Right cardiac atrium (tissue), 5 donors: ENCODE data around the gene ASZ1. TPM values are rescaled to one million over a fixed set of nuclear protein-coding genes. Genes with fewer than 3 reads are reported as not detected.
A peak's percentile ranks its signal among the peaks of the same experiment; 100 is the strongest.
"Not testable (repeated sequence)": the region's sequence is repeated elsewhere in the genome, so short reads cannot be mapped to it uniquely, and the experiment has no call there.

Source experiments
- ATAC-seq, 2 donors: fragments of 200-7000 bp; cut with Tn5 transposase; one replicate each; pipeline versions ENCODE4 v1.8.0 to v1.9.1; 2020; ENCODE audit warnings: moderate library complexity in 2 of 2, mild to moderate bottlenecking in 1 of 2
- DNase-seq, 3 donors: peaks; one replicate each; pipeline ENCODE4 v3.0.0-alpha.2; 2020
- H3K27ac ChIP-seq: one replicate; pipeline ENCODE4 v1.5.1; 2013; ENCODE audit warnings: mild to moderate bottlenecking, low read length, control low read depth, moderate library complexity
- H3K27me3 ChIP-seq: one replicate; pipeline ENCODE4 v1.6.1; 2013; ENCODE audit not compliant: control insufficient read depth, insufficient read depth
- H3K4me1 ChIP-seq: one replicate; pipeline ENCODE4 v1.6.1; 2013; ENCODE audit warnings: low read length; ENCODE audit not compliant: control insufficient read depth, insufficient read depth
- H3K4me3 ChIP-seq: one replicate; pipeline ENCODE4 v1.5.1; 2013; ENCODE audit warnings: low read length, control low read depth
- H3K9me3 ChIP-seq: one replicate; pipeline ENCODE4 v1.6.1; 2013; ENCODE audit warnings: low read length; ENCODE audit not compliant: control insufficient read depth
- WGBS: extraction: QIAGEN DNeasy Blood & Tissue Kit; methylation state at CpG from one replicate; pipeline ENCODE4 v1.1.7; 2013; 5-methylcytosine and 5-hydroxymethylcytosine counted together
- intact Hi-C, 4 donors: fragments of 100-400 bp; cut with DNase I; formaldehyde crosslinking; loops; one replicate each; pipeline versions ENCODE4 v1.11.0 to v1.14.0; 2022 to 2023
- long read RNA-seq, 4 donors: library from polyadenylated mRNA; unstranded; transcript quantifications; one replicate each; pipeline ENCODE4 v2.0.0, GENCODE V29; 2020 to 2021
- polyA plus RNA-seq: library from polyadenylated mRNA; stranded (reverse); fragments of 200-250 nt; gene quantifications from one replicate; pipeline ENCODE4 v1.2.3, GENCODE V29; 2013
- total RNA-seq, 4 donors: library from RNA; stranded (reverse); fragmentation: NEBNext Ultra II Directional; extraction: Animal tissue kit (Norgen Biotek cat#: 25700); gene quantifications; one replicate each; pipeline ENCODE4 v1.2.1, GENCODE V29; 2021
- donor health status: healthy with polysubstance abuse.
- donor health status: DM: no; HTN: yes; CAD: no.
- donor health status: DM: no; HTN: no; CAD: no.
- donor health status: DM: no; HTN: yes; CAD: no; lungs with severe emphysema.
- donor health status: DM: yes; HTN: yes; CAD: no.

The ASZ1 gene
- total RNA-seq (not detected), polyA plus RNA-seq (not detected)
- long read RNA-seq, donor 1: 0 reads
- long read RNA-seq, donor 2: 0 reads
- long read RNA-seq, donor 3: 0 reads
- long read RNA-seq, donor 4: 0 reads

GRCh38 chr7:117427258-117427701 lies at the start of gene ASZ1:
Gene ASZ1, minus strand, starts transcription at chr7:117427493. Its CDS starts 33 bp downstream, at chr7:117427460.
- DNase-seq (no peak), ATAC-seq (no peak)
- Histone ChIP-seq H3K27ac (no peak within 1 kb of the TSS), H3K4me3 (no peak within 1 kb of the TSS), H3K4me1 (no peaks in the 10 kb centered on the region), H3K27me3 (no peaks in the 10 kb centered on the region), H3K9me3 (no peaks in the 10 kb centered on the region)
- intact Hi-C loops: no loop called here
- 76% methylated on average over 41 of the region's 41 CpGs for WGBS

DNA sequence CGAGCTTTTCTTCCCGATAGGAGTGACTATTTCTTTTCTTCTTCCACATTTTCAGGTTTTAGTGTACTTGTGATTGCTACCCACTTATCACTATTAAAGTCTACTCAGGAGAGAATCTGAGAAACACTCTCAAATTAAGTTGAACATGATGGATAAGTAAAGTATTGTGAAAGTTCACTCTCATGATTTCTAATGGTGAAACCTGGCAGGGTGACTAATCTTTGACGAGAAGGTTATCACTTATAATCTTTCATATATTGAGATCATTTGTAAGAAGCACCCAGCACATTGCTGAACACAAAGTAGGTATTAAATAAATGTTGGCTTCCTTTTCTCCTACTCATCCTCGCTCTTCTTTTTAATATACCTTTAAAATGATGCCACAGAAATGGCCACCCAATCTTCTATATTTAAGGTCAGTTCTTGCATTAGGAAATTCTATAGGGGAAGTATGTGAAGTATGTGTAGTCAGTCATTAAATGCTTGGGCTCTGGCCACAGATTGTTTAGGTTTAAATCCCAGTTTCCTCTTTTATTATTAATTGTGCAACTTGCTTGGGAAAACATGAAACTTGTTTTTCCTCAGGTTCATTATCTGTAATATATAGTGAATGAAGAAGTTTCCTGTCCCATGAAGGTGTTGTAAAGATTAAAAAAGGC lies 49.4 kb upstream of the ASZ1 start:
- intact Hi-C loops: no loop called here
- H3K4me1 ChIP-seq: no peaks in the 10 kb centered on the region
- ATAC-seq (no peak), DNase-seq (no peak)
- H3K9me3 ChIP-seq: no peaks in the 10 kb centered on the region
- H3K27me3 ChIP-seq: no peaks in the 10 kb centered on the region
- WGBS: 85% methylated on average over 4 of the region's 4 CpGs
- no peak overlapping the region for H3K27ac ChIP-seq
- H3K4me3 ChIP-seq: no peak overlapping the region

- peak in 1 of 2 donors; percentile 63 for ATAC-seq
- H3K9me3 ChIP-seq: no peaks in the 10 kb centered on the region
- DNase-seq: no peak
- intact Hi-C loops: no loop called here
- no peaks in the 10 kb centered on the region for H3K27me3 ChIP-seq
- H3K27ac ChIP-seq: no peak overlapping the region
- H3K4me1 ChIP-seq: no peaks in the 10 kb centered on the region
- H3K4me3 ChIP-seq: no peak overlapping the region
These were observed 45.0 kb upstream of the ASZ1 start for GRCh38 chr7:117472335-117472734.

DNA sequence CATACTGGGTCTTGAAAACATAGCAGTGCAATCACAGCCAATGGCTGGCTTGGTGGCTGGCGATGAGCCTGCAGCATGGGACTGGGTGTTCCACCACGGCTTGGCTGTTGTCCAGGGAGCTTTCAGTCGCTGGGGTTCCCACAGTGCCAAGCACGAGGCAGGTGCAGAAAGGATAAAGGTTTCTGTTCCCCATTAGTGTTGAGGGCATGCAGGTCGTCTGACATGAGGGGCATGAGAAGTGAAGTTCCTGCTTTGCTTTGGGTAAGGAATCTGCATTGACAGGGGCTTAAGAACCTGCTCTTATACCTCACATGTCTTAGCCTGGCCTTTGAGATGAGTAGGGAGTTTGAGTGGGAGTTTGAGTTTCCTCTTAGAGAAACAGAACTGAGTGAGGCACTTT lies 43.5 kb upstream of the ASZ1 start:
- H3K27ac ChIP-seq: no peak overlapping the region
- no peak overlapping the region for H3K4me3 ChIP-seq
- DNase-seq (peak; percentile 25 to 57 (median 48)), ATAC-seq (no peak)
- no peaks in the 10 kb centered on the region for H3K9me3 ChIP-seq
- no peaks in the 10 kb centered on the region for H3K27me3 ChIP-seq
- H3K4me1 ChIP-seq: no peaks in the 10 kb centered on the region
- intact Hi-C loops: no loop called here
- 52% methylated on average over 5 of the region's 5 CpGs for WGBS

DNA sequence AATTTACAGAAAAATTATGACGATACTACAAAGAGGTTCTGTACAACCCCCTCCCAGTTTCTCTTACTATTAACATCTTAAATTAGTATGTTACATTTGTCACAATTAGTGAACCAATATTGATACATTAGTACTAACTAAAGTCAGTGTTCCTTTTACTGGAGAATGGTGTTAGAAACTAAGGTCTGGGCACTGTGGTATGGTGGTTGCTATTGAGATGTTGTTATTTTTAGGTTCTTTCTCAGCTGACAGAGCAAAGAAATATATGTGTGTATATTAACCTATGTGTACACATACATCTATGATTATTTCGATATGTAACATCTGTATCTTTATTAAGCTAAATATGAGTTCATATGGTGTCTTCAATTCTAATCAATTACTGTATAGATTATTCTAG lies 40.9 kb upstream of the ASZ1 start:
- no peak for ATAC-seq
- 87% methylated on average over 2 of the region's 2 CpGs for WGBS
- Histone ChIP-seq H3K4me1 (no peaks in the 10 kb centered on the region), H3K27ac (no peak overlapping the region), H3K9me3 (no peaks in the 10 kb centered on the region), H3K27me3 (no peaks in the 10 kb centered on the region), H3K4me3 (no peak overlapping the region)
- intact Hi-C loops: no loop called here
- no peak for DNase-seq

- not testable (repeated sequence) for DNase-seq, H3K9me3 ChIP-seq, ATAC-seq, H3K4me3 ChIP-seq, H3K27me3 ChIP-seq, H3K27ac ChIP-seq, H3K4me1 ChIP-seq
- WGBS: 93% methylated on average over 3 of the region's 4 CpGs
- intact Hi-C loops: loop anchor here in 1 of 4 donors (5.0 kb wide), 1 partner anchor 256 kb away; no protein-coding TSS in a partner anchor
These were observed 33.5 kb upstream of the ASZ1 start for GRCh38 chr7:117460815-117461214.

DNA sequence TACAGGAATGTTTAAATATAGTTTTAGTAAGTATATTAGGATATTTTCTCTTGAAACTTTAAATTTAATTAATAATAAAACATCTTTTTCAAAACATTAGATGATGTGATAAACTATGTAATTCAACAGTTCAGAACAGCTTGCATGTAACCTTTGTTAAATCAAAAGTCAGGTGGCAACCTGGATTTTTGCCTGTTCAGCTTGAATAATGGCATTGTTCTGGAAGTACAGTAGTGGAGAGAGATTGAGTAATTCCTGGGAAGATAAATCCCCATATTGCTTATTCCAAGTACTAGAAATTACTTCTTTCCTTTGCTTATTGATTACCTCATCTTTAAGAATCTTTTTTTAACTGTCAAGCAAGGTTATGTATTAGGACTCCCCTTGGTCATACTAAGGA lies 32.4 kb upstream of the ASZ1 start:
- intact Hi-C loops: loop anchor here (5.0 to 10.0 kb wide), 2 partner anchors 255 to 258 kb away; no protein-coding TSS in a partner anchor
- Histone ChIP-seq H3K27ac (no peak overlapping the region), H3K27me3 (no peaks in the 10 kb centered on the region), H3K4me1 (no peaks in the 10 kb centered on the region), H3K4me3 (no peak overlapping the region), H3K9me3 (no peaks in the 10 kb centered on the region)
- ATAC-seq (no peak), DNase-seq (no peak)

DNA sequence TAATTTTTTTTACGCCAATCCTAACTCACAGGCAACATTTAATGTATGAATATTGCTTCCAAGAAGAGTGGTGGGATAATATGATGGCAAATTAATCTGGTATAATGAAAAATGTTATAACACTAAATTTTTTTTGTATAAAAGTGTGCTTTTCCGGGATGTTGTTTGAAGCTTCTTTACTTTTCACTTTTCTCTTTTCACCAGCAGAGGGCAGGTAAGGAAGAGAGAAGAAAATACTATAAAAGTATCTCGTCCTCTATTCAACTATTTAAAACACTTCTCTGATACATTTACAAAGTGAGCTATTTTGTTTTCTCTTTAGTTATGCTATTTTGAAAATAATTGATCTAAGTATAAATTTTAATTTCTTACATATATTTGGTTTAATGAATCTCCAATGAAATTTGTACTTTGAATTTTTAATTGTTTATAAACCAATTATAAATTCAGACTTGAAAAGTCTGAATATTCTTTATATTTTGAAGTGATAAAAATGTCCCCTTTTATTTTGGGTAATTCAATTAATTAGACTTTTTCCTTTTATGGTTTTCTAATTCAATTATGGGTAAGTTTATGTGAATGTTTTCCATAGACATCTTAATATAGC lies 31.8 kb upstream of the ASZ1 start:
- DNase-seq (no peak), ATAC-seq (no peak)
- no peaks in the 10 kb centered on the region for H3K27me3 ChIP-seq
- H3K4me1 ChIP-seq: no peaks in the 10 kb centered on the region
- H3K9me3 ChIP-seq: no peaks in the 10 kb centered on the region
- 33% methylated on average over 3 of the region's 3 CpGs for WGBS
- no peak overlapping the region for H3K27ac ChIP-seq
- H3K4me3 ChIP-seq: no peak overlapping the region
- intact Hi-C loops: loop anchor here in 3 of 4 donors (5.0 to 10.0 kb wide), 2 partner anchors 256 to 258 kb away; no protein-coding TSS in a partner anchor

- Histone ChIP-seq H3K9me3 (peaks cover 1% of the 10 kb centered on the region), H3K27me3 (no peaks in the 10 kb centered on the region), H3K4me3 (no peak overlapping the region), H3K4me1 (no peaks in the 10 kb centered on the region), H3K27ac (no peak overlapping the region)
- DNase-seq (no peak), ATAC-seq (no peak)
- 62% methylated on average over 2 of the region's 2 CpGs for WGBS
- intact Hi-C loops: no loop called here
These were observed 21.4 kb upstream of the ASZ1 start for GRCh38 chr7:117448655-117449054.

DNA sequence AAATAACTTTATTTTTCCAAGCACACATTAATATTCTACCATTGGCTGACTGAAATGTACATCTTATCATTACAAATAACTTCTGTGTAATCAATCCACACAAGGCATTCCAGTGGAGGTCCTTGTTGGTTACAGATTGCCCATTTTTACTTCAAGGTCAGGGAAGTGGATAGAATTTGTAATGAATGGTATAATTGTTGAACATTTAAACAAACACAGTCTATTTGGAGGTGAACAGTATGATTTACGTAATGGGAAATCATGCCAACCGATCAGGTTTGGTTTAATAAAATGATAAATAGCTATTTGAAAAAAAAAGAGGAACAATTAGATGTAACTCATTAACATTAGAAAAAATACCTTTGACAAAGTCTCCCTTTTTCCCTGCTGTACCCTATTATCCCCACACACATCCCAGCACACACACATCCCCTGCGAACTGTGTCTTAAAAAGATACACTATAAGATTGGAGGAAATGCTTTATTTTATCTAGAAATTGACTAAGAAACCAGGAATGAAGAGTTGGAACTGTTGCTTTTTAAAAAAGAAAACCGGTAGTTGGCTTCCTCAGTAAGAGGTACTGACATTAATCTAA lies 19.0 kb upstream of the ASZ1 start:
- Histone ChIP-seq H3K9me3 (peaks cover 1% of the 10 kb centered on the region), H3K27ac (no peak overlapping the region), H3K4me1 (no peaks in the 10 kb centered on the region), H3K4me3 (no peak overlapping the region), H3K27me3 (no peaks in the 10 kb centered on the region)
- ATAC-seq (no peak), DNase-seq (no peak)
- WGBS: 73% methylated on average over 4 of the region's 4 CpGs
- intact Hi-C loops: no loop called here

GRCh38 chr7:117445206-117445605 lies 17.9 kb upstream of the ASZ1 start:
- peaks cover 1% of the 10 kb centered on the region for H3K9me3 ChIP-seq
- intact Hi-C loops: no loop called here
- ATAC-seq (no peak), DNase-seq (no peak)
- H3K27me3 ChIP-seq: no peaks in the 10 kb centered on the region
- 81% methylated on average over 1 of the region's 1 CpG for WGBS
- no peaks in the 10 kb centered on the region for H3K4me1 ChIP-seq
- H3K27ac ChIP-seq: no peak overlapping the region
- H3K4me3 ChIP-seq: no peak overlapping the region
